Left lung (tissue), 10 donors: ENCODE measurements around the gene HSD3B1. TPM values are rescaled to one million over a fixed set of nuclear protein-coding genes. Genes with fewer than 3 reads are reported as not detected.

Experiments
- ATAC-seq: fragments of 200-7000 bp; cut with Tn5 transposase; one replicate; pipeline ENCODE4 v1.9.1; 2020; ENCODE audit warnings: moderate library complexity
- DNase-seq, 4 donors: peaks; one replicate each; pipeline ENCODE4 v3.0.0-alpha.2; 2013 to 2020
- H3K27ac ChIP-seq, 2 donors: fragments of 200-600 bp; sonication (generic) in 1 of 2; one replicate each; pipeline versions ENCODE4 v1.5.0 to v1.8.0; 2020 to 2021
- H3K27me3 ChIP-seq, 2 donors: fragments of 200-600 bp; sonication (generic) in 1 of 2; one replicate each; pipeline versions ENCODE4 v1.5.0 to v1.8.0; 2020 to 2021
- H3K36me3 ChIP-seq, 2 donors: fragments of 200-600 bp; sonication (generic) in 1 of 2; one replicate each; pipeline versions ENCODE4 v1.5.0 to v1.8.0; 2020 to 2021
- H3K4me1 ChIP-seq, 2 donors: fragments of 200-600 bp; one replicate each; pipeline ENCODE4 v1.8.0; 2021
- H3K4me3 ChIP-seq, 2 donors: fragments of 200-600 bp; sonication (generic) in 1 of 2; one replicate each; pipeline versions ENCODE4 v1.5.0 to v1.8.0; 2020 to 2021; ENCODE audit warnings: mild to moderate bottlenecking in 1 of 2
- H3K9me3 ChIP-seq, 2 donors: fragments of 200-600 bp; sonication (generic) in 1 of 2; one replicate each; pipeline versions ENCODE4 v1.5.0 to v1.8.0; 2020 to 2021
- intact Hi-C, 2 donors: fragments of 100-400 bp; cut with DNase I; formaldehyde crosslinking; loops; one replicate each; pipeline versions ENCODE4 v1.11.2 to v1.14.2; 2022
- polyA plus RNA-seq, 6 donors: library from polyadenylated mRNA; unstranded; fragments of 120-200 nt; gene quantifications; one replicate each; pipeline ENCODE4 v1.2.1, GENCODE V29; 2013; ENCODE audit not compliant: insufficient read length in 6 of 6
- total RNA-seq, 2 donors: library from RNA; stranded (reverse); fragmentation: NEBNext Ultra II Directional; extraction: Animal tissue kit (Norgen Biotek cat#: 25700); gene quantifications; one replicate each; pipeline ENCODE4 v1.2.1, GENCODE V29; 2021
- TF ChIP-seq, protein P1 (sequence below), 2 donors: fragments of 200-600 bp; sonication (generic) in 1 of 2; IDR thresholded peaks; one replicate each; pipeline versions ENCODE4 v1.5.0 to v1.8.0; 2021; ENCODE audit warnings: antibody characterized with exemption in 2 of 2
- donor health status: DM: no; HTN: yes; CAD: no.
- donor health status: DM: no; HTN: no; CAD: no.

Gene HSD3B1
- total and polyA plus RNA-seq, 8 donors = 0.54 to 1.1 (median 0.74) TPM; not detected in 3

DNA sequence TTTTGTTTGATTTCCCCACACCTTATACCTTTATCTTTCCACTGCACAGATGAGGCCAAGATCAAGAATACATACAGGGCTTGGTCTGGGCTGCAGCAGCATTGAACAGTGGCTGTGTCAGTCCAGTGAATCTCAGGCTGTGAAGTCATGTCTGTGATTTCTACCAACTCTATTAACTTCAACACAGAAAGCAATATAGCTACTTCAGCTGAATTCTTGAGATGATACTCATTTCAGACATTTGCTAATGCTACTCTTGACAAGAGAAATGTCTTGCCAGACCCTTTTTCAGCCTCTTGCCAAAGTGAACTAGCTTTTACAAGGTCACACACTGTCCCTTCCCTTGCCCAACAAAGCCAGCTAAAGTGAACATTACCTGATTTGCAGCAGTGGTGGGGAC, 25.1 kb upstream of the HSD3B1 start:
- no peak for ATAC-seq
- no peaks in the 10 kb centered on the region for H3K36me3 ChIP-seq
- H3K4me3 ChIP-seq = no peak overlapping the region
- no peaks in the 10 kb centered on the region for H3K27me3 ChIP-seq
- intact Hi-C loops = no loop called here
- DNase-seq = no peak
- H3K4me1 ChIP-seq = no peaks in the 10 kb centered on the region
- no peaks in the 10 kb centered on the region for H3K9me3 ChIP-seq
- TF ChIP-seq, protein P1, sequence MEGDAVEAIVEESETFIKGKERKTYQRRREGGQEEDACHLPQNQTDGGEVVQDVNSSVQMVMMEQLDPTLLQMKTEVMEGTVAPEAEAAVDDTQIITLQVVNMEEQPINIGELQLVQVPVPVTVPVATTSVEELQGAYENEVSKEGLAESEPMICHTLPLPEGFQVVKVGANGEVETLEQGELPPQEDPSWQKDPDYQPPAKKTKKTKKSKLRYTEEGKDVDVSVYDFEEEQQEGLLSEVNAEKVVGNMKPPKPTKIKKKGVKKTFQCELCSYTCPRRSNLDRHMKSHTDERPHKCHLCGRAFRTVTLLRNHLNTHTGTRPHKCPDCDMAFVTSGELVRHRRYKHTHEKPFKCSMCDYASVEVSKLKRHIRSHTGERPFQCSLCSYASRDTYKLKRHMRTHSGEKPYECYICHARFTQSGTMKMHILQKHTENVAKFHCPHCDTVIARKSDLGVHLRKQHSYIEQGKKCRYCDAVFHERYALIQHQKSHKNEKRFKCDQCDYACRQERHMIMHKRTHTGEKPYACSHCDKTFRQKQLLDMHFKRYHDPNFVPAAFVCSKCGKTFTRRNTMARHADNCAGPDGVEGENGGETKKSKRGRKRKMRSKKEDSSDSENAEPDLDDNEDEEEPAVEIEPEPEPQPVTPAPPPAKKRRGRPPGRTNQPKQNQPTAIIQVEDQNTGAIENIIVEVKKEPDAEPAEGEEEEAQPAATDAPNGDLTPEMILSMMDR (IDR thresholded peaks at IDR 0.05) = no peak
- H3K27ac ChIP-seq = no peak overlapping the region

DNA sequence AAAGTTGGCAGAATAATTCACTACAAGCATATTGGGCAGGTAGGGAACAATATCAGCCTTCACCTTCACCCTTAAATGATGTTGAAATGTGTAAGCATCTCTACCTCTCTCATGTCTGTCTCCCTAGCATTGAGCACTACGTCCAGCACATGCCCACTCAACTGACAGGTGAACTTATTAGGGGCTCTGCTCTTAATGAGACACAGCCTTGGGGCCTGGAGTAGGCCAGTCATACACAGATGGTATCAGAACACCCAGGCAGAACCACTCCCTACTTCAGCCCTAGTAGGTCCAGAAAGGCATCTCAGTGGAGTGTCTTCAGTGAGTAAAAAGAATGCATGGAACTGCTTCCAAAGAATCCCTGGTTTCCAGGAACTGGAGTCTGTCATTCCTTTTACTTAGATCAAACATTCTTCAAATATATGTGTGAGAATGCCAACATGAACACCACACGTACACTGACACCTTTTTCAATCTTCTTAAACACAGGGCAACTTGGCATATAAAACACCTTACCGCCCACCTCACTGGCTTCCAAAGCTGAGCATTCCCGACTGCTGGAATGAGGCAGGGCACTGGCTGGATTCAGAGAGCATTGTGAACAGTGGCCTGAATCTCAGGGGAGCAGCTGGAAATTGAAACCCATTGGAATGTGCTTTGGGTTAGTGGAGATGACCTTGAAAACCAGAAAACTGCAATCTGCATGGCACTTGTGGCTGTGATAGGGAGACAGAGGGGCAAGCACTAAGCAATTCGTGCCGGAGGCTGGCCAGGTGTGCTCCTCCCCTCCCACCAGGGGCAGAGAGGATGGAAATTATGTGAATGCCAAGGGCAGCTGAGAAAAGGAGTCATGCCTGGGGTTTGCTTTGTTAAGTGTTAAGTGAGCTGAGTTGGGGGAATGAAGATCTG, 24.2 kb upstream of the HSD3B1 start:
- ATAC-seq (no peak), DNase-seq (no peak)
- H3K36me3 ChIP-seq = no peaks in the 10 kb centered on the region

DNA sequence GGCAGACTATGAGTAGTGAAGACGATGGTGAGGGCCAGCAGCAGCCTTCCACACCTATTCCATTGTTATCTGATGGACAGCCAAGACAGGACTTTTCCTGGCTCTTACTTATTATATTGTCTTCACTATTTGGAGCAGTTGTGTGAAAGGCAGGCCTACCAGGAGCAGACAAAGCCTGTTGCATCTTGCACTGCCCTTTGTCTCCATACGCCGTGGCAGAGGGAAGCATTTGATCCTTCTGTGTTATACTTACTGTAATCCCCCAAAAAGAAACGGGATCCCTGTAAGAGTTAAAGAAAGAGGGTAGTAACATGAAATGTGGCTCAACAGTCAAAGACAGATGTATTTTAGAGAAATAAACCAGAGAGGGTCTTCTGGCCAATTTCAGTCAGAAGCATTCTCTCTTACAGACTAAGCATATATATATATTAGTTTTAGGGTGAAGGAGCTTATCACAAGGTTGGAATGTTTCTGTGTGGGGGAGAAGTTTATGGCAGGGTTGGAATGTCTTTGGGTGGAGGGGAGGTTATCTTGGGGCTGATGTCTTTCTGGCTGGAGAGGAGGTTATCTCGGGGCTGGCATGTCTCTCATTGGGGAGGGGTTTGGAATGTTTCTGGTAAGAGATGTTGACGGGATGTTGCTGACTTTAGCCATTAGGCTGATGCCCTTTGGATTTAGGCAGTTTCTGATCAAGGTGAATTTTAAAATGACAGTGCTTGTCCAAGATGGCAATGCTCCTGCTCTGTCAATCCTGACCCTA, 23.4 kb upstream of the HSD3B1 start:
- H3K27ac ChIP-seq = no peak overlapping the region
- no peaks in the 10 kb centered on the region for H3K4me1 ChIP-seq
- no peak for ATAC-seq
- H3K9me3 ChIP-seq = no peaks in the 10 kb centered on the region
- no peak for DNase-seq
- TF ChIP-seq, protein P1 (IDR thresholded peaks at IDR 0.05) = no peak
- H3K27me3 ChIP-seq = no peaks in the 10 kb centered on the region
- no peak overlapping the region for H3K4me3 ChIP-seq
- H3K36me3 ChIP-seq = no peaks in the 10 kb centered on the region
- intact Hi-C loops = no loop called here

More for the DNA sequence above, 24.2 kb upstream of the HSD3B1 start:
- Histone ChIP-seq H3K4me1 (no peaks in the 10 kb centered on the region), H3K27ac (no peak overlapping the region), H3K4me3 (no peak overlapping the region), H3K9me3 (no peaks in the 10 kb centered on the region), H3K27me3 (no peaks in the 10 kb centered on the region)
- intact Hi-C loops = no loop called here
- TF ChIP-seq, protein P1 (IDR thresholded peaks at IDR 0.05) = no peak

DNA sequence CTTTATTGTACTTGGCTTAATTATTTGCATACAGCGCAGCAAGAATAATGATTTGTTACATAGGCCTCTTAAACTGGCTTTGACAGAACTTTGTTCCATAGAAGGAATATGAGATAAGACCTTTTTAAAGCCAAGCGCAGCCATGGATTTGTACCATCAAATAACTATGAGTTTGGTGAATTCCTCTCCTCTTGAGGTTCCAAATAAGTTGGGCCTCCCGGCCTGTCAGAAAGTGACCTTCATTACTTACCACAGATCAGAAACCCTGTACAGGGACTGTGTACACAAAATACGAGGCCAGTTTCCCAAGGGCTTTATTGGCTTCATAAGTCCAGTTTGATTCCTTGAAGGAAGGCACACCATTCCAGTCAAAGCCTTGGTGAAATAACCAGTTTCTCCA, 21.8 kb upstream of the HSD3B1 start:
- no peaks in the 10 kb centered on the region for H3K27me3 ChIP-seq
- no peaks in the 10 kb centered on the region for H3K36me3 ChIP-seq
- DNase-seq (no peak), ATAC-seq (no peak)
- intact Hi-C loops = no loop called here
- TF ChIP-seq, protein P1 (IDR thresholded peaks at IDR 0.05) = no peak
- H3K4me3 ChIP-seq = no peak overlapping the region
- no peaks in the 10 kb centered on the region for H3K4me1 ChIP-seq
- no peaks in the 10 kb centered on the region for H3K9me3 ChIP-seq
- no peak overlapping the region for H3K27ac ChIP-seq

DNA sequence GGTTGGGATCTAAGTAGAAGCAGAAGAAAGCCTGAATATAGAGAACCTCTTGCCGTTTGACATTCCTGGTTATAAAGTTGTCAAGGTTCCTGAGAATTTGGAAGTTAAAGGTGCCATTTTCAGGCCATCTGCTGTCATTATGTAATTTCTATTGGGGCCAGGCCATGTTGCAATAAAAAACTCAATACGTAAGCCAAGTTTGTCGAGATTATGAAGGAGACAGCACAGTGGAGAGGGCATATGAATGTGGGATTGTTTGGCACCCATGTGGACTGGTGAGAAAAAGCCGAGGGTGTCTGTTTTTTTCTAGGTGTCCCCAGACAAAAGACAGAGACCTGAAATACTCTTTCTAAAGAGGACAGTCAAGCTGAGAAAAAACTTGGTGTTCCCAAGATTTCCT, 18.8 kb upstream of the HSD3B1 start:
- no peak overlapping the region for H3K4me3 ChIP-seq
- no peaks in the 10 kb centered on the region for H3K9me3 ChIP-seq
- intact Hi-C loops = no loop called here
- DNase-seq = no peak
- no peaks in the 10 kb centered on the region for H3K4me1 ChIP-seq
- no peak overlapping the region for H3K27ac ChIP-seq
- no peak for ATAC-seq
- H3K36me3 ChIP-seq = no peaks in the 10 kb centered on the region
- no peaks in the 10 kb centered on the region for H3K27me3 ChIP-seq
- TF ChIP-seq, protein P1 (IDR thresholded peaks at IDR 0.05) = no peak
